HG03432 (cell line): ENCODE measurements around the gene AIRE.

ENCODE experiments used
- ATAC-seq: cut with Tn5 transposase; IDR thresholded peaks from one replicate; pipeline ENCODE4 v1.9.1; 2021; ENCODE audit warnings: mild to moderate bottlenecking, moderate library complexity; ENCODE audit not compliant: unreplicated experiment

Gene AIRE

GRCh38 chr21:44303490-44303981 lies 17.9 kb downstream of the AIRE start:
- no peak for ATAC-seq

DNA sequence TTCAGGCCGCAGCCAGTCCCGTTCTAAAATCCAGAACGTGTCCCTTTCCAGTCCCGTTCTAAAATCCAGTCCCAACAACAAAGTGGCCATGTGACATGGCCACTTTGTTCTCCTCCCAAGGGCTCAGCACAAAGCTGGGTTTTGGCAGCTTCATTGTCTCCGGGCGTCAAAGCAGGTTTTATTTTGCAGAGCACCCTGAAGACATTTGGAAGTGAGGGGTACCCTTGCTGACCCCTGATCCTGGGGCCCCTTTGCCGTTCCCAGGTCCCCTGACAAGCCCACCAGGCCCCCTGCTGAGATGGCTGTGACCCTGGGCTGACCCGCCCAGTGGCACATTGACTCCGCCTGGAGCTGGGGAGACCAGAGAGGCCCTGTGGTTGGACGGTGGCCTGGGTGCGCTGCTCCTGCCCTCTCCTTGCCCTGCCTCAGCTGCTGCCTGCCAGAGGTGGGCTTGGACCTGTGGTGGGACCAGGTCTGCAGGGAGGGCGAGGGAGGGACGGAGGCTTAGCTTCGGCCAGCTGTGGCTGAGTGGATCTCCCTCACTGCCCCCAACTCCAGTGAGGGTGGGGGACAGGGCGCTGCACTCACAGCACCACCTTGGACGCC lies 18.4 kb downstream of the AIRE start:
- ATAC-seq = no peak

GRCh38 chr21:44304877-44305293 lies 19.2 kb downstream of the AIRE start:
- ATAC-seq = no peak

DNA sequence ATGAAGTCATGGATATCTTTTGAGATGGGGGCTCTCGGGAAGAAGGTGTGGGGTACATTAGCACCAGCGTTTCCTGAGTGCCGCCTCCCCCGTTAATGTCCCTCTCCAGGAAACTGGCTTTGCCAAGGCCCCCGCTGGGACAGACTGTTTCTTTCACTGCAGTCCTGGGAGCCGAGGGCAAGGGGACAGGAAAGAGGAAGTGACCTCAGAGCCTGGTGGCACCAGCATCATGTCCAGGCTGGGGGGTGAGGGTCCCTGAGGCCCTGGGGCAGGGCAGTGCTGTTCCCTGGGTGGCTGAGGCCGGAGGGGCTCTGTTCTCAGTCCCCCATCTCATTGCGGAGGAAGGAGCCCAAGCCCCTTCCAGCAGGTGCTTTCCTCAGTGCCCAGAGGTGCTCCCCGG lies 20.0 kb downstream of the AIRE start:
- no peak for ATAC-seq

DNA sequence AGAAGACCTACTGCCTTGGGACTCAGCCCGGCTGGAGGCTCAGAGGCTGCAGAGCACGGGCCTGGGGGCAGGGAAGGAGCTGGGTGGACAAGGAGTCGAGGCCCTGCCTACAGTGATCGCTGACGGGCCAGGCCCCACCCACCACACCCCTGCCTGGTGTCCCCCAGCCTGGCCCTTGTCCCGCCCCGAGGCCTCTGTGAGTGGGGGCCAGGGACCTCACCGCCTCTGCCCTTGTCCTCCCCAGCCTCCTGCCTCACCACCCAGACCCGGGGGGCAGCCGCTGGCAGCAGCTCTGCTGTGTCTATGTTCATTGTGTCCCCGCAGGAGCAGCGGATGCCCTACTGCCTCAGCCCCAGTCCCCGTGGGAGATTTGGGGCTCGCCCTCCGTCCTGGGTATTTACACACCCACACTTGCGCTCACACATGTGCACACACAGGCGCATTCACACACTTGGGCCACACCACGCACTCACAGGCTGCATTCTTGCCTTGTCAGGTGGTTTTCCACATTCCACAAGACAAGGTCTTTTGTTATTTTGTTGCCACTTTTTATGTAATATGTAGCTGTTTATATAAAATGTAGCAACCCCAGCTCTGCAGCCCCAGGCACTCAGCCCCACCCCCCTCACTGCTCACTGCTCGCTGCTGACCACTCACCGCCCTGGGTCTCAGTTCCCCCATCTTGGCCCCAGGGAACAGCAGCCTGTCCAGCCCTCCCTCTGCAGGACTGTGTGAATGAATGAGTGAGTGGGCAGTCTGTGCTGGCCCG lies 21.4 kb downstream of the AIRE start:
- ATAC-seq = no peak

- no peak for ATAC-seq
These were observed 25.2 kb downstream of the AIRE start for GRCh38 chr21:44310628-44311507.

GRCh38 chr21:44312089-44312488 lies 26.4 kb downstream of the AIRE start:
- ATAC-seq = no peak

- ATAC-seq = no peak
These were observed 27.0 kb downstream of the AIRE start for GRCh38 chr21:44312716-44313115.

DNA sequence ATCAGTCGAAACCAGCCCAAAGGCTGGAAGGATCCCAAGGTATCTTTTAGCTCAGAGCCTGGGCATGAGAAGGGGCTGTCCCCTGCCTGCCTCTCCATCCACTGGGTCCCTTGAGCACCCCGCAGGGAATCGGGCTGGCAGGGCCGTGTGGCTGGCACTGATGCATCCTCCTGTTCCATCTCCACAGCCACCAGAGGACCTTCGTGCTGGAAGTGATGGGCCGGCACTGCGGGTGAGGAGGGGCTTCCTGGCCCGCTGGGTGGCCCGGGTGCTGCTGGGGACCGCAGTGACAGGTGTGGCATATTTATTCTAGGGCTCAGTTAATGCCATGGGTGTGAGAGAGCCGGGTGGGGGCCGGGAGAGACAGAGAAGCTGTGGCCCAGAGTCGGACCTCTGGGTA lies 27.8 kb downstream of the AIRE start:
- no peak for ATAC-seq

GRCh38 chr21:44314128-44314527 lies 28.5 kb downstream of the AIRE start:
- ATAC-seq = no peak

DNA sequence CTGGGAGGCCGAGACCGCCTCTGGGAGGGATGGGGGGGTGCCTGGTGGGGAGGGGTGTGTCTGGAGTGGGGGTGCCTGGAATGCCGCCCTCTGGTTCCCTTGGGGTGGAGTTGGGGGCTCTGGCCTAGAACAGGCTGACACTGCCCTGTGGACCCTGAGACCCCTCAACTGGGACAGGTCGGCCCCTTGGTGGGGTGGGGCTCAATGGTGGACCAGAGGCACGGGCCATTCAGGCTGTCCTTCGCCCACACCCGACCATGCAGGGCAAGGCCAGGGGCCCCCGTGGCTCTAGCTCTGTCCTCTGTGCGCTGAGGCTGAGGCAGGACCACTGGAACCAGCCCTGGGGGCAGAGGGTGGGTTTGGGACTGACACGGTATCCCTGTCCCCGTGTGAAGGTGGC lies 28.9 kb downstream of the AIRE start:
- no peak for ATAC-seq

GRCh38 chr21:44315691-44316203 lies 30.1 kb downstream of the AIRE start:
- no peak for ATAC-seq

- no peak for ATAC-seq
These were observed 30.7 kb downstream of the AIRE start for GRCh38 chr21:44316277-44316900.

DNA sequence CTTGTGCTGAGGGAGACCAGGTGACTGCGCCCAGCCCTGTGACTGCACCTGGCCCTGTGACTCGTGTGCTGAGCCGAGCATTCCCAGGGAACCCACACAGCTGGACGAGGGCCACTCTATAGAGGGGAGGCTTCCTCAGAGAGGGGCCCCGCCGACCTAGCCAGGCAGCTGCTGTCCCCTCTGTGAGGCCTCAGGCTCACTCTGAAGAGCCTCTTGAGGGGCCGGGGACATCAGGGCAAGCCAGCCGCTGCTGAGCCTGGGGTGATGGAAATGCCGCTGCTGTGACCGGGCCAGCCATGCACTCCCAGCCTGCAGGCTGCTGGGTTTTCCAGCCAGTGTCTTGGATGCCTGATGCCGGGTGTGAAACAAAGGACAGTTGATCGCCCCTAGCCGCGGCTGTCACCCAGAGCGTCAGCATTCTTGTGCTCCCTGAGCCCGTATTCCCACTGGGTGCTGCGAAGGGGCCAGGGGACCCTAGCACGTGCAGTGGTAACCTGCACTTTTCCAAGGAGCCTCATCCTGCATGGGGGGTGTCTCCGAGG lies 31.6 kb downstream of the AIRE start:
- no peak for ATAC-seq

- ATAC-seq = no peak
These were observed 32.2 kb downstream of the AIRE start for GRCh38 chr21:44317871-44318270.

GRCh38 chr21:44318489-44319285 lies 33.0 kb downstream of the AIRE start:
- no peak for ATAC-seq

GRCh38 chr21:44319407-44320065 lies 33.9 kb downstream of the AIRE start:
- ATAC-seq = no peak

DNA sequence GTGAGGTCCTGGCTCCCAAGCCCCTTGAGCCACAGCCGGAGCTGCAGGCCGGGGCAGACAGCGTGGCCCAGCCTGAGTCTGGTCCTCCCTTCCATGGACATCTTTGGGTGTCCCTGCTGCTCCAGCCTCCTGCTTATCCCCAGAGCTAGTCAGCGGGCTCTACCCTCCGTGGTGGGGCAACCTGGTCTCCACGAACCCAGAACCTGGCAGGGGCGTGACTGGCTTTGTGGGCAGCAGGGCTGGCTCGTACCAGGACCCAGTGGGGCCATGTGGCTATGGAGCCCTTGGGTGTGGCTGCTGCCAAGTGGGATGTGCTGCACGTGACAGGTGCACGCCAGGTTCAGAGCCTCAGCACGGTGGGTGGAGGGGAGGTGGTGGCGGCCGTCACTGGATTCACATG lies 35.2 kb downstream of the AIRE start:
- ATAC-seq = no peak

GRCh38 chr21:44321846-44322450 lies 36.3 kb downstream of the AIRE start:
- no peak for ATAC-seq
